SIG-M5 treated with dmso at 0.1 percent for 504 hours (cell line): Measurements from ENCODE around the gene WWOX.

Experiments
- DNase-seq: peaks from one replicate; lab custom pipeline; 2025; ENCODE audit not compliant: unreplicated experiment; lab: John Stamatoyannopoulos, UW

The WWOX gene

GRCh38 chr16:78778101-78779004 is 678.9 kb downstream of the WWOX start:
- no peak for DNase-seq

- no peak for DNase-seq
Measured at GRCh38 chr16:78780808-78781207, 681.4 kb downstream of the WWOX start.

GRCh38 chr16:78782572-78782971 is 683.1 kb downstream of the WWOX start:
- no peak for DNase-seq

GRCh38 chr16:78783570-78784079 is 684.2 kb downstream of the WWOX start:
- no peak for DNase-seq

- DNase-seq, result no peak
Measured at GRCh38 chr16:78784771-78785170, 685.3 kb downstream of the WWOX start.

- DNase-seq, result no peak
Measured at GRCh38 chr16:78785218-78785617, 685.8 kb downstream of the WWOX start.

GRCh38 chr16:78786635-78787034 is 687.2 kb downstream of the WWOX start:
- no peak for DNase-seq

GRCh38 chr16:78788276-78788675 is 688.8 kb downstream of the WWOX start:
- DNase-seq, result no peak

GRCh38 chr16:78788696-78789095 is 689.2 kb downstream of the WWOX start:
- no peak for DNase-seq

- no peak for DNase-seq
Measured at GRCh38 chr16:78789561-78789960, 690.1 kb downstream of the WWOX start.

GRCh38 chr16:78791011-78791410 is 691.6 kb downstream of the WWOX start:
- DNase-seq, result no peak

- no peak for DNase-seq
Measured at GRCh38 chr16:78791926-78792325, 692.5 kb downstream of the WWOX start.

- DNase-seq, result no peak
Measured at GRCh38 chr16:78792952-78793351, 693.5 kb downstream of the WWOX start.

- DNase-seq, result no peak
Measured at GRCh38 chr16:78794581-78795250, 695.3 kb downstream of the WWOX start.

GRCh38 chr16:78795433-78795832 is 696.0 kb downstream of the WWOX start:
- no peak for DNase-seq

- DNase-seq, result peak; percentile 30
Measured at GRCh38 chr16:78796221-78796866, 696.9 kb downstream of the WWOX start.

GRCh38 chr16:78799429-78799828 is 700.0 kb downstream of the WWOX start:
- no peak for DNase-seq

GRCh38 chr16:78800523-78800922 is 701.1 kb downstream of the WWOX start:
- DNase-seq, result no peak

GRCh38 chr16:78804058-78804735 is 704.7 kb downstream of the WWOX start:
- DNase-seq, result no peak

- DNase-seq, result no peak
Measured at GRCh38 chr16:78805556-78805955, 706.1 kb downstream of the WWOX start.

- no peak for DNase-seq
Measured at GRCh38 chr16:78811247-78811646, 711.8 kb downstream of the WWOX start.
